Dedifferentiated amniotic fluid mesenchymal stem cell (primary cell): Measurements from ENCODE around the gene SLTM.
"Not testable (repeated sequence)": the region's sequence is repeated elsewhere in the genome, so short reads cannot be mapped to it uniquely, and the experiment has no call there.

Experiments used
- DNase-seq: peaks from one replicate; pipeline ENCODE4 v3.0.0-alpha.2; 2016; ENCODE audit errors: extremely low spot score

Gene SLTM

DNA sequence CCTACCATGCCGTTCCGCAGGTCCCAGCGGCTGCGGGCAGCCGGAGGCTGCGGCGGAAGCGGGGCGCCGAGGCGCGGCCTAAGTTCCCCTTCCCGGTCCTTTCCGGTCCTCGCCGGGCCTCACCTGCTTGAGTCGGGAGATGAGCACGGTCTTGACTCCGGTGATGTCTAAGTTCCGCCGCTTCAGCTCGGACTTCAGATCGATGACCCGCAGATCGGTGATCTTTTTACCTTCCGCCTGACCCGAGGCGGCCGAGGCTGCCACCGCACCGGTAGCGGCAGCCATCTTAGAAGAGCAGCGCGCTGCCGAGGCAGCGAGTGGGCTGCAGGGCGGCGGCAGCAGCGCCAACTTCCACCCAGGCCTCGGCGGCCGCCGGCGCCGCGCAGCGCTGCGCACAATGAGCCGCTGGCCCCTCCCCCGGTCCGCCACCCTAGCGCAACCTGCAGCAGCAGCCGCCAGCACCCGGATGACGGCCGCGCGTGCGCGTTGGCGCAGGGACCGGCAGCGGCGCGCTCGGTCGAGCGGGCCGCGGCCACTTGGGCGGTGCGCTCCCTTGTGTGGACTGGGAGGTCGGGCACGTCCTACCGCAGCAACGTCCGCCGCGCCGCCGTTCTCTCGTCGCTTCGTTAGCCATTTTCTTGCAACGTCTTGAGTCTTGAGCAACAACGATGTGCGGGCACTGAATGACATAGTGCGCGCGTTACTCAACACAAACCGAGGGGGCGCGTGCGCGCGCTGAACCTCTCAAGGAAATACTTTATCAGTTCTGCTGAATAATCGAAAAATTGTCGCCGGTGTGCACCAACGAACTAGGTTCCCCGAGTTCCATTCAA lies at the start of gene SLTM:
TSS of gene SLTM (minus strand) at position 399 of the 833 bp plus-strand sequence. CDS start at position 285, 114 bp downstream.
- DNase-seq, result peak; percentile 86

GRCh38 chr15:58983261-58983660 lies 49.8 kb upstream of the SLTM start:
- DNase-seq, result no peak

GRCh38 chr15:58981808-58982475 lies 48.5 kb upstream of the SLTM start:
- DNase-seq, result no peak

- peak; percentile 65 for DNase-seq
Measured at GRCh38 chr15:58980351-58980939, 47.0 kb upstream of the SLTM start.

DNA sequence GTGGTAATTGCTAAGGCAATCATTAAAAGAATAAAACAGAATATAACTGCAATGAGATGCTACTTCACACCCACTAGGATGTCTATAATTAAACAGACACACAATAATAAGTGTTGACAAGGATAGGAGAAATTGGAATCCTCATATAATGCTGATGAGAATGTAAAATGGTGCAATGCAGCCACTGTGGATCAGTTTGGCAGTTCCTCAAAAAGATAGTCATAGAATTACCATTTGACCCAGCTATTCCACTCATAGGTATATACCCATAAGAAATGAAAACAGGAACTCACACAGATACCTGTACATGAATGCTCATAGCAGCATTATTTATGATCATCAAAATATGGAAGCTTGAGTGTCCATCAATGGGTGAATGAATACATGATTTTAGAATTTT lies 44.4 kb upstream of the SLTM start:
- DNase-seq, result no peak

- no peak for DNase-seq
Measured at GRCh38 chr15:58967479-58967878, 34.0 kb upstream of the SLTM start.

GRCh38 chr15:58966698-58967097 lies 33.2 kb upstream of the SLTM start:
- DNase-seq, result no peak

DNA sequence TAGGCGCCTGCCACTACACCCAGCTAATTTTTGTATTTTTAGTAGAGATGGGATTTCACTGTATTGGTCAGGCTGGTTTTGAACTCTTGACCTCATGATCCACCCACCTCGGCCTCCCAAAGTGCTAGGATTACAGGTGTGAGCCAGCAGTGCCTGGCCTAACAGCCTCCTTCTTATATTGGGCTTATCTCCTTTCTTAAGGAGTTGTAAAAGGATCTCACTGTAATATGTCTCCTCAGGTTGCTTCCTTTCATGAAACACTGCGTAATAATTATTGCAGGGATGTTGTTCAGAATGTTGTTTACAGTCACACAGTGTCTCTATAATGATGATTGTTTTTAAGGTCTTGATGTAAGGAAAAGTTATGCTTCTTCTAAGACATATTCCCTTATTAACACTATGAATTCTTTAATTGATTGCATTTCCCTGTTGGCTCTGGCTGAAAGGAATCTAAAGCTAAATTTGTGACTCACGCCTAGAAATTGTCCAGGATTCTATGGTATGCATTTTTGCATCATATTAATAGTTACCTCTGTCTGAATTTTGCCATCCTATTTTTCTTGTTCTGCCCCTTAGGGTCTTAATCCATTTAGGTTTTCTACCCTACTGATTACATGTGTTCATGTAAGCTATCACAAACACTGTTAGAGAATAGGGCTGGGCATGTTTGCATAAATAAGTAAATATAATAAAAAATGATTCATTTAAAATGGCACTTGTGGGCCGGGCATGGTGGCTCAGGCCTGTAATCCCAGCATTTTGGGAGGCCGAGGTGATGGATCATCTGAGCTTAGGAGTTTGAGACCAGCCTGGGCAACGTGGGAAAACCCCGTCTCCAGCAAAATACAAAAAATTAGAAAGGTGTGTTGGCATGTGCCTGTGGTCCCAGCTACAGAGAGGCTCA lies 29.4 kb upstream of the SLTM start:
- DNase-seq, result no peak

GRCh38 chr15:58962136-58962535 lies 28.7 kb upstream of the SLTM start:
- DNase-seq, result no peak

- DNase-seq, result no peak
Measured at GRCh38 chr15:58958811-58959210, 25.3 kb upstream of the SLTM start.

DNA sequence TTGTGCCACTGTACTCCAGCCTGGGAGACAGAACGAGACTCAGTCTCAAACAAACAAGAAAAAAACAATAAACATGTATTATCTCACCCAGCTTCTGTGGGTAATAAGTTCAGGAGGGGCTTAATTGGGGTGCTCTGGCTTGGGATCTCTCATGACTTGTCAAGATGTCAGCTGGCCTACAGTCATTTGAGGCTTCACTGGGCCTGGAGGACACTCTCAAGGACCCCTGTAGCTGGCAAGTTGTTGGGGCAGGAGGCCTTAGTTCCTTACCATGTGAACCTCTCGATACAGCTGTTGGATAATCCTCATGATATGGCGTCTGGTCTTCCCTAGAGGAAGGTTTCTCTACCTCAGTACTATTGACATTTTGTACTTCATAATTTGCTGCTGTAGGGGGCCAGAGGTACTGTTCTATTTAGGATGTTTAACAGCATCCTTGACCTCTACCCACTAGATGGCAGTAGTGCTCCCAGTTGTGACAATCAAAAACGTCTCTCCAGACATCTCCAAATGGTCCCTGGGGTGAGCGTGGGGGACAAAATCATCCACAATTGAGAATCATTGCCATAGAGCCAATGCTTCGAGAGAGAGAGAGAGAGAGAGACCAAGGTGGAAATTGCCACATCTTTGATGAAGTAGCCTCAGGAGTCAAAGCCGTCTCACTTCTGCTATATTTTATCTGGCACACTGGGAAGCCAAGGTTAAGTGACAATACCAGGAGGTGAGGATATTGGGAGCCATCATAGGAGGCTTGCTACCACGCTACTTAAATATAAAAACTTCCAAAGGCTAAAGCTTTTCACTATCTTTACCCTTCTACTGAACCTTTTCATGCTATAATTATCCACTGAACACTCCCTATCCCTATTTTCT lies 23.9 kb upstream of the SLTM start:
- peak; percentile 59 for DNase-seq

- DNase-seq, result peak; percentile 31
Measured at GRCh38 chr15:58952751-58953150, 19.3 kb upstream of the SLTM start.

DNA sequence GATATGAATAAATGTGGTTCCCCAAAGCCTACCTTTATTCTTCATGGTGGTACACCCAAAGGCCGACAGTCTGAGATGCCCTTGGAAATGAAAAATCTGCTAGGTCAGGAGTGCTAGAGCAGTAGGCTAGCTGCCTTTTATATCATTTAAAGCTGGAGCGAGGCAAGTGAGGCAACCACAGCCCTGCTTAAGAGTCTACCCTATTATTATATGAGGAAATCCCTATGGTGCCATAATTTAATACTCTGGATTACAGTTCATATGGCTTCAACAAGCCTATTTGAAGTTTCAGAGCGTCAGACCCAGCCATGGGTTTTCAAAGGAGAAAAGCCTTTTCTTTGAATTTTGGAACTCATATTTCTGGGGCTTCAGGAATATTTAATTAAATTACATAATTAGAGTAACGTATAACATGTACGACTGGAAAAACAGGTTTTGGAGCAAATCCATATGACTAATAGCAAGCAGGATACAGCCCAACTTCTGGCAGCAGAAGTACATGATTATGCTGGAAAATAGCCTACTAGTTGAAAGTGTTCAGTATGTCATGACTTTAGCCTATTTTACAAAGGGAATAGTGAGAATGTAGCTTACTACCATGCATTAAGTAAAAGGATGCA lies 18.0 kb upstream of the SLTM start:
- DNase-seq, result peak; percentile 55

GRCh38 chr15:58947179-58947578 lies 13.7 kb upstream of the SLTM start:
- DNase-seq, result no peak

- not testable (repeated sequence) for DNase-seq
Measured at GRCh38 chr15:58934974-58935373, 1.5 kb upstream of the SLTM start.

DNA sequence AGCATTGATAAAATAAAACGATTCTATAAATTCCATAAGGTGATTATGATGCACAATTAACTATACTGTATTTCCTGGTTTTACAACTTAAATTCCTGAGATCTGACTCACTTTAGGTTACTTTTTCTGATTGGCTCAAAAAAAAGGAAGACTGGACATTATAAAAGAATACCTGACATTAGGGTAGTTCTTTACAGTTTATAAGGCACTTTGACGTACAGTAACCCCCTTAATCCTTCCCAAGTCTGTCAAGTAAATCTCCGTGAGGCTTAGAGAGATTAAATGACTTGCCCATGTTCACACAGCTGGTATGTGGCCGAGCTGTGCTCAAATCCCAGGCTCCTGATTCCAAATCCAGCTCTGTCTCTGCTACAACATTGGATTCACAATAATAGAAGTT lies 1.0 kb upstream of the SLTM start:
- no peak for DNase-seq

DNA sequence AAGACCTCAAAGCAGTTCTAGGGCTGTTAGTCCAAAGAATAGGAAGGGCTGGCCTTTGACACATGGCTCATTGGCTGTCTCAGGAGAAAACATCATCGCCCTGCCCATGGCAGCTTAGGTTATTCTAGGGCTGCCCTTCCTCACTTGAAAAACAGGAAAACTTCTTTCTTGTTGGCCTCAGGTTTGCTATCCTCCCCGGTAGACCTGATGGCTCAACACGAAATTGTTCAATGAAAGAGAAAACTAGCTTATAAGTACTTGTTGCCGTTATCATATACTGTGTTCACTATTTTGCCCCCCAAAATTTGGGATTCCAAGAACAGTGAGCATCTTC lies 602 bp upstream of the SLTM start:
- DNase-seq, result no peak

DNA sequence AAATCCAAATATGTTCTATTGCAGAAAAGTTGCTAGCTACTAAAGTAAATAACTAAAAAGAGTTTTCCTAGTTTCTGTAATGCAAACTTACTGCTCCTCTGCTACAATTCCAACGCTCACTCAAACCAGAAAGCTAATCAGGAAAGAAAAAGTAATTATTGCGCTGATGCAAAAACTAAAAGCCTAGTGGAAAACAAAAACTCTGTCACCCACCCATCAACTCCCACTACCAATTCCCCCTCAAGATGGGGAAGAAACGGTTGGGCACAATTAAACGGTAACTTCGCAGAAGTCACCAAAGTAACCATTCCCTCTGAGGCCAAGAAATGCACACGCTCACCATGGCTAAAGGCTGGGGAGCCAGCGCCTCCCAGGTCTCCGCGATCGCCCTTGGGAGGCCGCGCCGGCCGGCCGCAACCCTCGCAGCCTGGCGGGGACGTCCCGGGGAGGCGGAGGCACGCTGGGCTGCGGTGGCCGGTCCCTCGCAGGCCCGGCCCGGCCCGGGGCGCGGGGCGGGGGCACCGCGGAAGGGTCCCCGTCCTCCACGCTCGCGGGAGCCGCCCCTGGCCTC lies 684 bp downstream of the SLTM start:
- DNase-seq, result no peak

DNA sequence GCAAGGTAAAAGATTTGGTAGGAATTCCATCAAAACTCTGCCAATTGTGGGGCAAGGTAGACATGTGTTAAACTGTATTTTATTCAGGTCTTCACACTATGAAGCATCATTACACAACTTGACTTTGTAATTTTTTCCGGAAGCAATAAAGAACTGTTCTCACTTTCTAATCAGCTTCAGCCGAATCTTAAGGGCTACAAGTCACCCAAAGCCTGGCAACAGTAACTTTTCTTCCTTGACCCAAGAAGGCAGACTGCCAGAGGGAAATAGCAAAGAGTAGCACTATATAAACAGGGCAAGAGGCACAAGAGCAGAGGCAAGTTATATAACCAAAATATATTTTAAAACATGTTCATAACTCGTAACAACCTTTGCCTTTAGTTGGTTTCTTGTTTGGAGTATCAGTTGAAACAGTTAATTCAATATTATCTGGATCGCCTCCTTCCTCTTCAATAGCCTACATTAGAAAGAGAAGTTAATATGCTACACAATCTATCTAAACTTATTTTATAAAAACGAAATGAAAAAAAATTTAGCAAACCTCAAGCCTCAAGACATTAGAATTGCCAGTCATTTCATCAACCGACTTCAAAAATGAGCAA lies 1.4 kb downstream of the SLTM start:
- DNase-seq, result peak; percentile 49
